GM21528 (cell line): ENCODE data around the gene GALNT12.

Experiments
- ATAC-seq: cut with Tn5 transposase; IDR thresholded peaks from one replicate; pipeline ENCODE4 v1.9.1; 2021; ENCODE audit warnings: mild to moderate bottlenecking, moderate library complexity; ENCODE audit not compliant: unreplicated experiment, low FRiP score

GALNT12 gene

GRCh38 chr9:98877311-98877710, 69.8 kb downstream of the GALNT12 start:
- no peak for ATAC-seq

GRCh38 chr9:98879094-98879962, 71.9 kb downstream of the GALNT12 start:
- no peak for ATAC-seq

- ATAC-seq = no peak
These were observed 72.5 kb downstream of the GALNT12 start for GRCh38 chr9:98879963-98880310.

- no peak for ATAC-seq
These were observed 73.0 kb downstream of the GALNT12 start for GRCh38 chr9:98880311-98881015.

GRCh38 chr9:98881356-98881755, 73.9 kb downstream of the GALNT12 start:
- no peak for ATAC-seq

GRCh38 chr9:98881836-98882568, 74.5 kb downstream of the GALNT12 start:
- no peak for ATAC-seq

- ATAC-seq = no peak
These were observed 75.1 kb downstream of the GALNT12 start for GRCh38 chr9:98882569-98882923.

GRCh38 chr9:98883276-98883675, 75.8 kb downstream of the GALNT12 start:
- ATAC-seq = no peak

- no peak for ATAC-seq
These were observed 77.4 kb downstream of the GALNT12 start for GRCh38 chr9:98884849-98885248.

GRCh38 chr9:98885575-98886295, 78.3 kb downstream of the GALNT12 start:
- no peak for ATAC-seq

- no peak for ATAC-seq
These were observed 79.3 kb downstream of the GALNT12 start for GRCh38 chr9:98886691-98887229.

- no peak for ATAC-seq
These were observed 80.5 kb downstream of the GALNT12 start for GRCh38 chr9:98887918-98888510.

- ATAC-seq = no peak
These were observed 81.4 kb downstream of the GALNT12 start for GRCh38 chr9:98888801-98889421.

- ATAC-seq = no peak
These were observed 82.8 kb downstream of the GALNT12 start for GRCh38 chr9:98890256-98890655.

GRCh38 chr9:98892288-98892687, 84.8 kb downstream of the GALNT12 start:
- ATAC-seq = no peak

- ATAC-seq = no peak
These were observed 85.2 kb downstream of the GALNT12 start for GRCh38 chr9:98892690-98893089.

GRCh38 chr9:98894171-98894570, 86.7 kb downstream of the GALNT12 start:
- no peak for ATAC-seq

GRCh38 chr9:98894761-98895160, 87.3 kb downstream of the GALNT12 start:
- no peak for ATAC-seq

- ATAC-seq = no peak
These were observed 89.2 kb downstream of the GALNT12 start for GRCh38 chr9:98896632-98897031.

- ATAC-seq = no peak
These were observed 90.3 kb downstream of the GALNT12 start for GRCh38 chr9:98897745-98898144.
